GM21825 (cell line): ENCODE results near the gene MASP1.
"Not testable (repeated sequence)": the region's sequence is repeated elsewhere in the genome, so short reads cannot be mapped to it uniquely, and the experiment has no call there.

Experiments used
- ATAC-seq: cut with Tn5 transposase; IDR thresholded peaks from one replicate; pipeline ENCODE4 v1.9.1; 2021; ENCODE audit warnings: mild to moderate bottlenecking, moderate library complexity; ENCODE audit not compliant: unreplicated experiment

MASP1 gene

GRCh38 chr3:187236962-187237361 is 54.6 kb downstream of the MASP1 start:
- no peak for ATAC-seq

GRCh38 chr3:187230011-187230410 is 61.5 kb downstream of the MASP1 start:
- ATAC-seq = no peak

GRCh38 chr3:187228740-187229139 is 62.8 kb downstream of the MASP1 start:
- no peak for ATAC-seq

- no peak for ATAC-seq
These were observed 63.8 kb downstream of the MASP1 start for GRCh38 chr3:187227658-187228258.

GRCh38 chr3:187223799-187224198 is 67.7 kb downstream of the MASP1 start:
- no peak for ATAC-seq

DNA sequence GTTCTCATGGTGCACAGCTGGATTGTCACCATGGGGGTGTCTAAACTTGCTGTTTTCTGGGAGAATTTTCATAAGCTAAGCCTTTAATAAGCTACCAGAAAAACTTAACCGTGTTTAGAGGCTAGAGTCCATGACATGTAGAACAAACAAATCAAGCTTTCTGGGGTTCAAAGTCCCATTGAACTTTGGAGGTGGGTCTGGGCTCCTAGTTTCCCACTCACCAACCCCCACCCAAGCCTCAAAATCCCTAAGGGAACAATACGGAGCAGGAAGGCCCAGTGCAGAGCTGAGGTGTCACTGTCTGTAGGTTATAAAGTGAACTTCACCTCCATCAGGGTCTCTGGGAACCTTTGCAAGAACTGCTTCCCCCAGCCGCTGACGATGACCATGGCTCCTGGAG is 68.7 kb downstream of the MASP1 start:
- no peak for ATAC-seq

- ATAC-seq = no peak
These were observed 76.1 kb downstream of the MASP1 start for GRCh38 chr3:187215460-187215859.

DNA sequence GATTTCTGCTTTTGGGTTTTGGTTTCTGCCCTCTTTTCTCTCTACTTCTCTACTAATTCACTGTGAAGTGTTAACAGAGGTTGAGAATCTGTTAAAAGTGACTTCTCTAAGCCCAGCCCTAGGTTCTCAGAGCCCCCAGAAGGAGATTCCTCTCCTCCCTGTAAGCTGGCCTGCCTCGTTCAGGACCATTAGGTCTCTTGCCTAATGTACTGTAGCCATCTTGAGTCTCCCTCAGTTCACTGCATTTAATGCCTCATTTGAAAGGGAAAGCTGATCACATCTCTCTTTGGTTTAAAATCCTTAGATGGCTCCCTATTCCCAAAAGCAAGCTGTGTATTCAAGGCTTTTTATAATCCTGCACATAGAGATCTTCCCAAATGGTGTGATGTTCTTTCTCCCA is 77.9 kb downstream of the MASP1 start:
- ATAC-seq = no peak

- no peak for ATAC-seq
These were observed 78.8 kb downstream of the MASP1 start for GRCh38 chr3:187212705-187213104.

DNA sequence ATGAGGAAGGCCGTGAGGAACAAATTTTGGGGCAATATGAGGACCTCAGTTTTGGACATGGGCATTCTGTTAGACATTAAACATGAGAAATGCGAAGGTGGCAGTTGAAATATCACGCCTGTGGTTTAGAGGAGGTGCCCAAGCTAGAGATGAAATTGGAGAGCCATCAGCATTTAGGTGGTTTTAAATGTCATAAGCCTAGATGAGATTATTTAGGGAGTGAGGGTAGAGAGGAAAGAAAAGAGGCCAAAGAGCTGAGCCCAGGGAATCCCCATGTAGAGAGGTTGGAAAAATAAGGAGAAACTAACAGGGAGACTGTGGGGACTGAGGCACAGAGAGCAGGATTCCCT is 79.4 kb downstream of the MASP1 start:
- no peak for ATAC-seq

- ATAC-seq = no peak
These were observed 79.9 kb downstream of the MASP1 start for GRCh38 chr3:187211532-187212195.

- no peak for ATAC-seq
These were observed 80.8 kb downstream of the MASP1 start for GRCh38 chr3:187210545-187211327.

DNA sequence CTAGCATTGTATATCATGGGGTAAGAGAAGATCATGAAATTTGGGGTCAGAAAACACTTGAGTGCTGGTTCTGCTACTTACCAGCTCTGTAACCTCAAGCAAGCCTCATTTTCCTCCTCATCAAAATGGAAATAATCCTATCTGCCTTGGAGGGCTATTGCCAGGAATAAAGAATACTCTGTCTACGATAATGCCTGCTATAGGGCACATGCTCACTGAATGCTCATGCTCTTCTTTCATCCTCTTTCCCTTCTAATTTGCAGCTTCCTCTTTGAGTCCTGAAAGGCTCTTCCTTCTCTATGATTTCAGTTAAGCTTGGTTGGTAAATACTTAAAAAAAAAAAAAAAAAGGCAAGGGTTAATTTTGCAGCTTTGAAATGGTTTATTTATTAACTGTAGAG is 81.4 kb downstream of the MASP1 start:
- no peak for ATAC-seq

- no peak for ATAC-seq
These were observed 82.0 kb downstream of the MASP1 start for GRCh38 chr3:187209491-187209890.

DNA sequence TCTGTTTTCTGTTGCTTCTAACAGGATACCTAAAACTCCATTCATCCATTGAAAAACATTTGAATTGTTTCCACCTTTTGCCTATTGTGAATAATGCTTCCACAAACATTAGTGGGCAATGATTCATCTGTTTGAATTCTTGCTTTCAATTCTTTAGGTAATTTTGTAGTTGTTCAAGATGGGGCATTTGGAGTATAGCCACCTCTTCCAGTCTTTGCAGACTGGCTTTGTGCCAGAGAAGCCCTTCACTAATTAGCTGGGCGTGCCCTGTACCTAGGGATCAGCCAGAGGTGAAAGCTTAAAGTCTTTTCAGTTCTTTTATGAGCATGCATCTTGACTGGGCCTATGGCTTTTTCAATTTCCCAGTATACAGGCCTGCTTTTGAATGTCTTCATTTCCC is 83.4 kb downstream of the MASP1 start:
- no peak for ATAC-seq

DNA sequence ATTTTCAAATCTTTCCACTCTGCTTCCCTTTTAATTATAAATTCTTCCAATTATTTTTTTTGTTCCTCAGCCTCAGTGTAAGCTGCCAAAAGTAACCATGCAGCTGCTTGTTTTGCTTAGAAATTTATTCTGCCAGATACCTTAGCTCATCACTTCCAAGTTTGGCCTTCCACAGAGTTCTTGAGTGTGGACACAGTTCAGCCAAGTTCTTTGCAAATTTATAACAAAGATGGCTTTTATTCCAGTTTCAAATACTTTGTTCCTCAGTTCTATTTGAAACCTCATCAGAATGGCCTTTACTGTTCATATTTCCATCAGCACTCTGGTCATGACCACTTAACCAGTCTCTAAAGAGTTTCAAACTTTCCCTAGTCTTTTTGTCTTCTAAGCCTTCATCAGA is 83.9 kb downstream of the MASP1 start:
- no peak for ATAC-seq

DNA sequence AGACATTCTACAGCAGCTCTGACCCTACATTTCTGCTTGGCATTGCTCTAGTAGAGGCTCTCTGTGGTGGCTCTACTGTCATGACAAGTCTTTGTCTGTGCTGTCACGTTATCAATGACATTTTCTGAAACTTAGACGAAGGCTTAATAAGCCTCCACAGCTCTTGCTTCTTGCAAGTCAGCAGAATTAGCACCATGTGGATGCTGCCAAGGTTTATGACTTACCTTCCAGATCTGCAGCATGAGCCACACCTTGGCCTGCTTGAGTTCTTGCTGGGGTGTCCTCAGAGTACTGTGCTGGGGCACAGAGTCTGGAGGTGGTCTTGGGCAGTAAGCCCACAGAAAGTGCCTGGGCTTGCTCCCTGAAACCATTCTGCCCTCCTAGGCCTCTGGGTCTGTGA is 84.5 kb downstream of the MASP1 start:
- no peak for ATAC-seq

DNA sequence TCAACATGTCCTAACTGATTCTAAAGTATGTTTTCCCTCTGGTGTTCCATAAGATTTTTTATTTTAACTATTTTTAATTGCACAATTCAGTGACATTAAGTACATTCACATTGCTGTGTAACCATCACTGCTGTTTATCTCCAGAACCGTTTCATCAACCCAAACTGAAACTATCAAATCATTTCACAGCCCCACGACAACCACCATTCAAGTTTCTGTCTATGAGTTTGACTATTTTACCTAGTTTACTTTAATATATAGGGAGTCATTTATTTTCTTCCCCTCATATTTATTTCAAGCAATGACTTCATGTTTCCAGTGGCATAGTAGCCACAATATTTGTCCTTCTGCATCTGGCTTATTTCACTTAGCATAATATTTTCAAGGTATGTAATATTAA is 85.9 kb downstream of the MASP1 start:
- ATAC-seq = no peak

DNA sequence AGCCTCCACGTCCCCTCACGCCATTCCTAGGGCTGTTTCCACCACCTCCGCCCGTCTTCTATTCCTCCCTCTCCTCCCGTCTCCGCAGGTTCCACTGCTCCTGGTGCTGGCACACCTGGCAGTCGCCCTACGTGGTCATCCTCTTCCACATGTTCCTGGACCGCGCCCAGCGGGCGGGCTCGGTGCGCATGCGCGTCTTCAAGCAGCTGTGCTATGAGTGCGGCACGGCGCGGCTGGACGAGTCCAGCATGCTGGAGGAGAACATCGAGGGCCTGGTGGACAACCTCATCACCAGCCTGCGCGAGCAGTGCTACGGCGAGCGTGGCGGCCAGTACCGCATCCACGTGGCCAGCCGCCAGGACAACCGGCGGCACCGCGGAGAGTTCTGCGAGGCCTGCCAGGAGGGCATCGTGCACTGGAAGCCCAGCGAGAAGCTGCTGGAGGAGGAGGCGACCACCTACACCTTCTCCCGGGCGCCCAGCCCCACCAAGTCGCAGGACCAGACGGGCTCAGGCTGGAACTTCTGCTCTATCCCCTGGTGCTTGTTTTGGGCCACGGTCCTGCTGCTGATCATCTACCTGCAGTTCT is 92.0 kb downstream of the MASP1 start:
- not testable (repeated sequence) for ATAC-seq

DNA sequence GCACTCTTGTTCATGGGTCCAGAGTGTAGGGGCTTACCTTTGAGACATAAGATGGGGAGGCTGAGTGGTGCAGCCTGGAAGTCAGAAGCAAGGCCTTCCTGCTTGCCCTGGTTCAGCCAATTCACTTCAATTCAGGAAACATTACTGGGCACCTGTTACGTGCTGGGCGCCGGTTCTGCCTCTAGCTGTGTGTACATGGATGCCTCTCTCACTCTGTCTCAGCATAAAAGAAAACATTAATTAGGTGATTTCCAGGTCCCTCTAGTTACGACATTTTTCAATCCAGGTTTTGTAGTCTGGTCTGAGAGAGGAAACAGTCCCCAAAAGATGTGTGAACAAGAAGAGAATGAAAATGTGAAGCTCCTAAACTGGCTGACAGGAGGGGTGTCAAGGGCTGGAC is 93.0 kb downstream of the MASP1 start:
- no peak for ATAC-seq

- ATAC-seq = no peak
These were observed 94.2 kb downstream of the MASP1 start, which contains the start of gene RTP1 for GRCh38 chr3:187197335-187197649. Gene RTP1, plus strand, starts transcription at chr3:187197486. Its CDS starts 30 bp downstream, at chr3:187197516.
